ENCODE results near the gene PRSS56. TPM values are rescaled to one million over a fixed set of nuclear protein-coding genes. Genes with fewer than 3 reads are reported as not detected.

Gene PRSS56
- total and polyA plus RNA-seq, 2 of the 8 experiments (the other 6 are each of a cell fraction or from before 2014, with no cell fraction given), result 0.03 TPM; not detected in 1

GRCh38 chr2:232483923-232484627 is 36.1 kb upstream of the PRSS56 start (continued):
- no peak for TF ChIP-seq SP4 (IDR thresholded peaks at IDR 0.05; ENCODE audit: low read length)
- TF ChIP-seq TAF7 (optimal IDR thresholded peaks at IDR 0.05; ENCODE audit: borderline replicate concordance, low read depth, low read length), result no peak
- TF ChIP-seq POU5F1 (IDR thresholded peaks at IDR 0.05; ENCODE audit: low read depth, low read length), result no peak
- TF ChIP-seq SP1 (IDR thresholded peaks at IDR 0.05; ENCODE audit: low read depth, low read length), result no peak

Measured in H1 (cell line).